NT2/D1 (cell line): ENCODE results near the gene OVCH2.

ENCODE experiments used
- YY1 ChIP-seq: IDR thresholded peaks from 2 replicates; pipeline ENCODE4 v1.6.1; 2011; ENCODE audit not compliant: insufficient read length, insufficient read depth
- ZNF274 ChIP-seq: IDR thresholded peaks from 2 replicates; pipeline ENCODE4 v1.6.1; 2011; ENCODE audit warnings: mild to moderate bottlenecking, low read depth, low read length

- no peak for TF ChIP-seq YY1
- no peak for TF ChIP-seq ZNF274
Observed at GRCh38 chr11:7665473-7666291, 40.6 kb downstream of the OVCH2 start.
